HL-60 (cell line): Measurements from ENCODE around the gene ABCA1.

Source experiments
- DNase-seq, 2 experiments: peaks; one replicate each; pipeline ENCODE4 v3.0.0-alpha.2; 2010 to 2020; ENCODE audit warnings: low read depth in 1 of 2, low spot score in 1 of 2
- H3K27ac ChIP-seq: fragments of 250-450 bp; sonication (Bioruptor Pico); replicated peaks from 2 replicates; pipeline ENCODE4 v1.5.1; 2020; ENCODE audit warnings: mild to moderate bottlenecking, moderate library complexity
- H3K27me3 ChIP-seq: fragments of 250-450 bp; sonication (Bioruptor Pico); 2 replicates; pipeline ENCODE4 v1.5.1; 2021; ENCODE audit warnings: mild to moderate bottlenecking, moderate library complexity; ENCODE audit not compliant: insufficient read depth, poor library complexity, severe bottlenecking
- H3K4me3 ChIP-seq: replicated peaks from 2 replicates; pipeline ENCODE4 v1.5.1; 2011; ENCODE audit warnings: mild to moderate bottlenecking, control low read depth, low read length; ENCODE audit not compliant: insufficient read depth
- GABPA ChIP-seq: IDR thresholded peaks from 2 replicates; pipeline ENCODE4 v1.6.1; 2012; ENCODE audit warnings: low read depth
- POLR2AphosphoS5 ChIP-seq: IDR thresholded peaks from 2 replicates; pipeline ENCODE4 v1.6.1; 2012; ENCODE audit warnings: low read depth
- SPI1 ChIP-seq: IDR thresholded peaks from 2 replicates; pipeline ENCODE4 v1.6.1; 2012; ENCODE audit warnings: low read depth, mild to moderate bottlenecking, borderline replicate concordance
- TF ChIP-seq, protein P1 (sequence below): IDR thresholded peaks from 2 replicates; pipeline ENCODE4 v1.6.1; 2012; ENCODE audit warnings: low read depth; ENCODE audit not compliant: insufficient replicate concordance
- TF ChIP-seq, protein P2 (sequence below): IDR thresholded peaks from one replicate; pipeline ENCODE4 v1.5.1; 2011; ENCODE audit warnings: low read length, control low read depth, inconsistent platforms; ENCODE audit not compliant: insufficient read depth

The ABCA1 gene

DNA sequence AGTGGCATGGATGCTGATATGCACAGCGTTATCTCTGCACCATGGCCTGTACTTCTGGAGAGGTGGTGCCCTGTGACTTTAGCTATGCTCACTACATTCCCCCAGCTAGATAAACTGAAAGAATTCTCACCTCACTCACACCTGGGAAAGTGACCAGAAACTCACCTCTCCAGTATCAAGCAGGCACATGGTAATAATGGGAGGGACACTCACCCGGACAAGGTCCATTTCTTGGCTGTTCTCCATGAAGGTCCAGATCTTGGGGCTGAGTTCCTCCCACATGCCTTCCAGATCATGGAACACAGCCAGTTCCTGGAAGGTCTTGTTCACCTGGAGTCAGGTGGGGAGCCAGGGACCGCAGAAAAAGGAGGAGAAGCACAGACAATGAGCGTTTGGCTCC is 91.2 kb downstream of the ABCA1 start:
- no peak for DNase-seq
- TF ChIP-seq POLR2AphosphoS5, result no peak
- H3K27ac ChIP-seq, result no peak overlapping the region
- H3K27me3 ChIP-seq, result no peaks in the 10 kb centered on the region
- no peak overlapping the region for H3K4me3 ChIP-seq

DNA sequence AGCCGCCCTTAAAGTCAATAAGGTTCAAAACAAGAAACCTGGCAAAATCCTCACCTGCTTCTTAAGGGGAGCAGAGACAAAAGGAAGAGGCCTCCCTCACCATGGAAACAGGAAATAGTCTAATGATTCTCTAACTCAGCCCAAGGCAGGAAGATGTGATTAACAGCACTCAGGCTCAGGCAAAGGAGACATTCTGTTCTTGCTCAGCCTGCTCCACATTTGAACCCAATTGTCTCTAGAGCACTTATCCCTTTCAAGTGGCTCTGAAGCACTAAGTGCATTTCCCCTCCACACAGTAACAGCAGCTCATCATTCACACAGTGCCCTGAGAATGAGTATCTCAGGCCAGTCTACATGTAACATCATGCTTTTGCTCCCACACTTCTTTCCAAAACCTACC is 91.7 kb downstream of the ABCA1 start:
- Histone ChIP-seq H3K27me3 (no peaks in the 10 kb centered on the region), H3K4me3 (no peak overlapping the region), H3K27ac (peak overlapping the region; percentile 45)
- TF ChIP-seq GABPA (no peak), SPI1 (no peak), POLR2AphosphoS5 (no peak)
- TF ChIP-seq, protein P1, sequence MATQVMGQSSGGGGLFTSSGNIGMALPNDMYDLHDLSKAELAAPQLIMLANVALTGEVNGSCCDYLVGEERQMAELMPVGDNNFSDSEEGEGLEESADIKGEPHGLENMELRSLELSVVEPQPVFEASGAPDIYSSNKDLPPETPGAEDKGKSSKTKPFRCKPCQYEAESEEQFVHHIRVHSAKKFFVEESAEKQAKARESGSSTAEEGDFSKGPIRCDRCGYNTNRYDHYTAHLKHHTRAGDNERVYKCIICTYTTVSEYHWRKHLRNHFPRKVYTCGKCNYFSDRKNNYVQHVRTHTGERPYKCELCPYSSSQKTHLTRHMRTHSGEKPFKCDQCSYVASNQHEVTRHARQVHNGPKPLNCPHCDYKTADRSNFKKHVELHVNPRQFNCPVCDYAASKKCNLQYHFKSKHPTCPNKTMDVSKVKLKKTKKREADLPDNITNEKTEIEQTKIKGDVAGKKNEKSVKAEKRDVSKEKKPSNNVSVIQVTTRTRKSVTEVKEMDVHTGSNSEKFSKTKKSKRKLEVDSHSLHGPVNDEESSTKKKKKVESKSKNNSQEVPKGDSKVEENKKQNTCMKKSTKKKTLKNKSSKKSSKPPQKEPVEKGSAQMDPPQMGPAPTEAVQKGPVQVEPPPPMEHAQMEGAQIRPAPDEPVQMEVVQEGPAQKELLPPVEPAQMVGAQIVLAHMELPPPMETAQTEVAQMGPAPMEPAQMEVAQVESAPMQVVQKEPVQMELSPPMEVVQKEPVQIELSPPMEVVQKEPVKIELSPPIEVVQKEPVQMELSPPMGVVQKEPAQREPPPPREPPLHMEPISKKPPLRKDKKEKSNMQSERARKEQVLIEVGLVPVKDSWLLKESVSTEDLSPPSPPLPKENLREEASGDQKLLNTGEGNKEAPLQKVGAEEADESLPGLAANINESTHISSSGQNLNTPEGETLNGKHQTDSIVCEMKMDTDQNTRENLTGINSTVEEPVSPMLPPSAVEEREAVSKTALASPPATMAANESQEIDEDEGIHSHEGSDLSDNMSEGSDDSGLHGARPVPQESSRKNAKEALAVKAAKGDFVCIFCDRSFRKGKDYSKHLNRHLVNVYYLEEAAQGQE, result no peak
- TF ChIP-seq, protein P2, sequence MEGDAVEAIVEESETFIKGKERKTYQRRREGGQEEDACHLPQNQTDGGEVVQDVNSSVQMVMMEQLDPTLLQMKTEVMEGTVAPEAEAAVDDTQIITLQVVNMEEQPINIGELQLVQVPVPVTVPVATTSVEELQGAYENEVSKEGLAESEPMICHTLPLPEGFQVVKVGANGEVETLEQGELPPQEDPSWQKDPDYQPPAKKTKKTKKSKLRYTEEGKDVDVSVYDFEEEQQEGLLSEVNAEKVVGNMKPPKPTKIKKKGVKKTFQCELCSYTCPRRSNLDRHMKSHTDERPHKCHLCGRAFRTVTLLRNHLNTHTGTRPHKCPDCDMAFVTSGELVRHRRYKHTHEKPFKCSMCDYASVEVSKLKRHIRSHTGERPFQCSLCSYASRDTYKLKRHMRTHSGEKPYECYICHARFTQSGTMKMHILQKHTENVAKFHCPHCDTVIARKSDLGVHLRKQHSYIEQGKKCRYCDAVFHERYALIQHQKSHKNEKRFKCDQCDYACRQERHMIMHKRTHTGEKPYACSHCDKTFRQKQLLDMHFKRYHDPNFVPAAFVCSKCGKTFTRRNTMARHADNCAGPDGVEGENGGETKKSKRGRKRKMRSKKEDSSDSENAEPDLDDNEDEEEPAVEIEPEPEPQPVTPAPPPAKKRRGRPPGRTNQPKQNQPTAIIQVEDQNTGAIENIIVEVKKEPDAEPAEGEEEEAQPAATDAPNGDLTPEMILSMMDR, result no peak
- DNase-seq, result peak in 1 of 2 experiments; percentile 11

DNA sequence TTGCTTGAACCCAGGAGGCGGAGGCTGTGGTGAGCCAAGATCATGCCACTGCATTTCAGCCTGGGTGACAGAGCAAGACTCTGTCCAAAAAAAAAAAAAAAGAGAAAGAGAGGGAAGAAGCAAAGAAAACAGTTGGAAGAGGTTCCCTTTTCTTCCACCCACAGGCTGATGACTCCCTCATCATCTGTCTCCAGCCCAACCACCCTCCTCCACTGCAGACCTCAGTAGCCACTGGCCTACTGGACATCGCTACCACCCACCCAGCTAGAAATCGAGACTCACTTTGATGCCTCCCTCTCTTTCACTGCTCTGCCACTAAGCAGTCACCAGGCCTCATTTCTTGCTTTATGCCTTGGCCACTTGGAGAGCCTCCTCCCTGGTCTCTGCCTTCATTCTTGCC is 92.8 kb downstream of the ABCA1 start:
- Histone ChIP-seq H3K27me3 (no peaks in the 10 kb centered on the region), H3K4me3 (no peak overlapping the region), H3K27ac (peak overlapping the region; percentile 45)
- peak; percentile 21 to 61 for DNase-seq
- TF ChIP-seq GABPA (no peak), POLR2AphosphoS5 (no peak), SPI1 (no peak)
- TF ChIP-seq, protein P1, result no peak

DNA sequence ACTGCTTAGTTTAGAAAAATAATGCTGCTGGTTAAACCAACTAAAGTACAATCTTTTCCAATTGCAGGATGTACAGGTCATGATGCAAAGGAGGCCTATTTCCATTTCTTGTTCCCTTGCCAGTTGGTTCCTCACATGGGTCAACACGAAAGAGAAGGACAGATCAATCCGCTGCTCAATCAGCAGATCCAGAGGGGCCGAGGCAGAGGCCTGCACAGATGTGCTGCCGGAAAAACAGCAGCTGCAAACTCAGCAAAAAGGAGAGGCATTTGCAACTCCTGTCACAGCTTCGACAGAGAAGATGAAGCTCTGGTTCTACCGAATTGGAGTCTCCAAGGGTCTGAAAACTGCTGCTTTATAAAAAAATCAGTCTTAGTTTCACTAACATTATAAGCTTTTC is 94.3 kb downstream of the ABCA1 start:
- TF ChIP-seq, protein P1, result no peak
- no peak for TF ChIP-seq SPI1
- TF ChIP-seq POLR2AphosphoS5, result no peak
- TF ChIP-seq GABPA, result no peak
- TF ChIP-seq, protein P2, result no peak
- DNase-seq, result no peak

More for the DNA sequence above, 94.3 kb downstream of the ABCA1 start:
- Histone ChIP-seq H3K27me3 (no peaks in the 10 kb centered on the region), H3K27ac (no peak overlapping the region; the same call in 1 of the 2 replicates), H3K4me3 (no peak overlapping the region)
